WTC11 (cell line): Measurements from ENCODE around the gene RAPGEF2.
"Not testable (repeated sequence)": the region's sequence is repeated elsewhere in the genome, so short reads cannot be mapped to it uniquely, and the experiment has no call there.

Experiments used
- ATF2 ChIP-seq: sonication (generic); formaldehyde crosslinking; IDR thresholded peaks from 2 replicates; pipeline ENCODE4 v1.8.1; 2022; ENCODE audit warnings: low read depth, missing genetic modification reagents, borderline replicate concordance
- FOXK1 ChIP-seq: sonication (generic); formaldehyde crosslinking; IDR thresholded peaks from 2 replicates; pipeline ENCODE4 v1.8.0; 2022; ENCODE audit warnings: mild to moderate bottlenecking, moderate library complexity, missing genetic modification reagents
- TF ChIP-seq, protein P1 (sequence below): fragments of 200-600 bp; IDR thresholded peaks from 2 replicates; pipeline ENCODE4 v1.8.0; 2022; ENCODE audit warnings: antibody characterized with exemption
- TF ChIP-seq, protein P2 (sequence below): sonication (generic); formaldehyde crosslinking; IDR thresholded peaks from 2 replicates; pipeline ENCODE4 v1.8.0; 2023; ENCODE audit warnings: missing genetic modification reagents, mild to moderate bottlenecking, borderline replicate concordance

DNA sequence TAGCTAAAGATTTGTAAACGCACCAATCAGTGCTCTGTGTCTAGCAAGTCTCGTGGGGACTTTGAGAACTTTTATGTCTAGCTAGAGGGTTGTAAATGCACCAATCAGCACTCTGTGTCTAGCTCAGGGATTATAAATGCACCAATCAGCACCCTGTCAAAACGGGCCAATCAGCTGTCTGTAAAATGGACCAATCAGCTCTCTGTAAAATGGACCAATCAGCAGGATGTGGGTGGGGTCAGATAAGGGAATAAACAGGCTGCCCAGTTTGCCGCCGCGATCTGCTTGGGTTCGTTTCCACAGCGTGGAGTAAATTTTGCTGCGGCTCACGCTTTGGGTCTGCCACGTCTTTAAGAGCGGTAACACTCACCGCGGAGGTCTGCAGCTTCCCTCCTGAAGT is 148.7 kb downstream of the RAPGEF2 start:
- TF ChIP-seq FOXK1; ATF2 (CRISPR knock-in tag): not testable (repeated sequence)
- TF ChIP-seq, protein P1, sequence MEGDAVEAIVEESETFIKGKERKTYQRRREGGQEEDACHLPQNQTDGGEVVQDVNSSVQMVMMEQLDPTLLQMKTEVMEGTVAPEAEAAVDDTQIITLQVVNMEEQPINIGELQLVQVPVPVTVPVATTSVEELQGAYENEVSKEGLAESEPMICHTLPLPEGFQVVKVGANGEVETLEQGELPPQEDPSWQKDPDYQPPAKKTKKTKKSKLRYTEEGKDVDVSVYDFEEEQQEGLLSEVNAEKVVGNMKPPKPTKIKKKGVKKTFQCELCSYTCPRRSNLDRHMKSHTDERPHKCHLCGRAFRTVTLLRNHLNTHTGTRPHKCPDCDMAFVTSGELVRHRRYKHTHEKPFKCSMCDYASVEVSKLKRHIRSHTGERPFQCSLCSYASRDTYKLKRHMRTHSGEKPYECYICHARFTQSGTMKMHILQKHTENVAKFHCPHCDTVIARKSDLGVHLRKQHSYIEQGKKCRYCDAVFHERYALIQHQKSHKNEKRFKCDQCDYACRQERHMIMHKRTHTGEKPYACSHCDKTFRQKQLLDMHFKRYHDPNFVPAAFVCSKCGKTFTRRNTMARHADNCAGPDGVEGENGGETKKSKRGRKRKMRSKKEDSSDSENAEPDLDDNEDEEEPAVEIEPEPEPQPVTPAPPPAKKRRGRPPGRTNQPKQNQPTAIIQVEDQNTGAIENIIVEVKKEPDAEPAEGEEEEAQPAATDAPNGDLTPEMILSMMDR, result not testable (repeated sequence)
- TF ChIP-seq, protein P2, sequence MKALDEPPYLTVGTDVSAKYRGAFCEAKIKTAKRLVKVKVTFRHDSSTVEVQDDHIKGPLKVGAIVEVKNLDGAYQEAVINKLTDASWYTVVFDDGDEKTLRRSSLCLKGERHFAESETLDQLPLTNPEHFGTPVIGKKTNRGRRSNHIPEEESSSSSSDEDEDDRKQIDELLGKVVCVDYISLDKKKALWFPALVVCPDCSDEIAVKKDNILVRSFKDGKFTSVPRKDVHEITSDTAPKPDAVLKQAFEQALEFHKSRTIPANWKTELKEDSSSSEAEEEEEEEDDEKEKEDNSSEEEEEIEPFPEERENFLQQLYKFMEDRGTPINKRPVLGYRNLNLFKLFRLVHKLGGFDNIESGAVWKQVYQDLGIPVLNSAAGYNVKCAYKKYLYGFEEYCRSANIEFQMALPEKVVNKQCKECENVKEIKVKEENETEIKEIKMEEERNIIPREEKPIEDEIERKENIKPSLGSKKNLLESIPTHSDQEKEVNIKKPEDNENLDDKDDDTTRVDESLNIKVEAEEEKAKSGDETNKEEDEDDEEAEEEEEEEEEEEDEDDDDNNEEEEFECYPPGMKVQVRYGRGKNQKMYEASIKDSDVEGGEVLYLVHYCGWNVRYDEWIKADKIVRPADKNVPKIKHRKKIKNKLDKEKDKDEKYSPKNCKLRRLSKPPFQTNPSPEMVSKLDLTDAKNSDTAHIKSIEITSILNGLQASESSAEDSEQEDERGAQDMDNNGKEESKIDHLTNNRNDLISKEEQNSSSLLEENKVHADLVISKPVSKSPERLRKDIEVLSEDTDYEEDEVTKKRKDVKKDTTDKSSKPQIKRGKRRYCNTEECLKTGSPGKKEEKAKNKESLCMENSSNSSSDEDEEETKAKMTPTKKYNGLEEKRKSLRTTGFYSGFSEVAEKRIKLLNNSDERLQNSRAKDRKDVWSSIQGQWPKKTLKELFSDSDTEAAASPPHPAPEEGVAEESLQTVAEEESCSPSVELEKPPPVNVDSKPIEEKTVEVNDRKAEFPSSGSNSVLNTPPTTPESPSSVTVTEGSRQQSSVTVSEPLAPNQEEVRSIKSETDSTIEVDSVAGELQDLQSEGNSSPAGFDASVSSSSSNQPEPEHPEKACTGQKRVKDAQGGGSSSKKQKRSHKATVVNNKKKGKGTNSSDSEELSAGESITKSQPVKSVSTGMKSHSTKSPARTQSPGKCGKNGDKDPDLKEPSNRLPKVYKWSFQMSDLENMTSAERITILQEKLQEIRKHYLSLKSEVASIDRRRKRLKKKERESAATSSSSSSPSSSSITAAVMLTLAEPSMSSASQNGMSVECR (CRISPR knock-in tag), result not testable (repeated sequence)
